Thyroid gland (tissue), 4 donors: ENCODE results near the gene SULT2B1. TPM values are rescaled to one million over a fixed set of nuclear protein-coding genes. Genes with fewer than 3 reads are reported as not detected.
"Not testable (repeated sequence)": the region's sequence is repeated elsewhere in the genome, so short reads cannot be mapped to it uniquely, and the experiment has no call there.

Source experiments
- DNase-seq, 2 donors: peaks; one replicate each; pipeline ENCODE4 v3.0.0-alpha.2; 2019
- H3K27ac ChIP-seq, 3 donors: fragments of 200-600 bp; sonication (generic); 1 replicate in 2 of 3; 2 replicates in 1 of 3; pipeline ENCODE4 v1.5.1; 2016 to 2019; ENCODE audit warnings: mild to moderate bottlenecking in 1 of 3, moderate library complexity in 1 of 3
- H3K27me3 ChIP-seq: fragments of 200-600 bp; sonication (generic); one replicate; pipeline ENCODE4 v1.5.1; 2019
- H3K36me3 ChIP-seq, 2 donors: fragments of 200-600 bp; sonication (generic); one replicate each; pipeline ENCODE4 v1.5.1; 2016 to 2019
- H3K4me1 ChIP-seq, 2 donors: fragments of 200-600 bp; sonication (generic); one replicate each; pipeline ENCODE4 v1.5.1; 2017 to 2019
- H3K4me3 ChIP-seq, 3 donors: fragments of 200-600 bp; sonication (generic); replicated peaks in 1 of 3; 1 replicate in 2 of 3; 2 replicates in 1 of 3; pipeline ENCODE4 v1.5.1; 2016; ENCODE audit warnings: mild to moderate bottlenecking in 1 of 3
- H3K9me3 ChIP-seq: fragments of 200-600 bp; sonication (generic); one replicate; pipeline ENCODE4 v1.5.1; 2017
- POLR2A ChIP-seq, 2 donors: fragments of 450-650 bp; IDR thresholded peaks; one replicate each; pipeline ENCODE4 v1.6.1; 2017; ENCODE audit warnings: antibody characterized with exemption in 2 of 2, mild to moderate bottlenecking in 2 of 2, moderate library complexity in 1 of 2
- WGBS, 2 donors: methylation state at CpG; one replicate each; pipeline ENCODE4 v1.1.5; 2017; 5-methylcytosine and 5-hydroxymethylcytosine counted together
- intact Hi-C: fragments of 100-400 bp; cut with DNase I; formaldehyde crosslinking; loops from one replicate; pipeline ENCODE4 v1.15.1; 2023
- total RNA-seq, 4 donors: library from RNA; depleted of rRNA; stranded (reverse); fragments of >200 nt; gene quantifications; one replicate each; pipeline ENCODE4 v1.2.3, GENCODE V29; 2016
- TF ChIP-seq, protein P1 (sequence below), 6 experiments: fragments of 200-600 bp in 3 of 6; fragments of 450-650 bp in 3 of 6; sonication (generic) in 3 of 6; IDR thresholded peaks; one replicate each; pipeline ENCODE4 v1.5.1; 2016 to 2019; ENCODE audit warnings: antibody characterized with exemption in 6 of 6, mild to moderate bottlenecking in 2 of 6, inconsistent platforms in 1 of 6, moderate library complexity in 1 of 6

Gene SULT2B1
- total RNA-seq, 4 donors from 2014 or later = 0.54 to 0.88 (median 0.78) TPM; not detected in 1

DNA sequence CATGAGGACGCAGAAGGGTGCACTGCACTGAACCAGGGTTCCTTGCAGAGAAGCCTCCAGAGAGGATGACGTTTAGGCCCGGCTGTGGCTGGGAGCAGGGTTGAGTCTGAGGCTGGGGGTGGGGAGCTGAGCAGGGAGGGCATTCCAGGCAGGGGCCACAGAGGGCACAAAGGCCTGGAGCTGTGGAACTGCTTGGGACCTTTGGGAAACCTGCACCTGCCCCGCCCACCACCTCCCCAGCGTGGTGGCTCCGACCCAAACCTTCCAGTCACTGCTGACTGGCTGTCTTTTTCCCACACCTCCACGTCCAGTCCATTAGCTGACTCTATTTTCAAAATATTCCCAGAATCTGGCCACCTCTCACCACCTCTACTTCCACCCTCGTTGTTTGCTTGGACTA, 35.4 kb upstream of the SULT2B1 start:
- TF ChIP-seq POLR2A (IDR thresholded peaks at IDR 0.05) = no peak
- TF ChIP-seq, protein P1, sequence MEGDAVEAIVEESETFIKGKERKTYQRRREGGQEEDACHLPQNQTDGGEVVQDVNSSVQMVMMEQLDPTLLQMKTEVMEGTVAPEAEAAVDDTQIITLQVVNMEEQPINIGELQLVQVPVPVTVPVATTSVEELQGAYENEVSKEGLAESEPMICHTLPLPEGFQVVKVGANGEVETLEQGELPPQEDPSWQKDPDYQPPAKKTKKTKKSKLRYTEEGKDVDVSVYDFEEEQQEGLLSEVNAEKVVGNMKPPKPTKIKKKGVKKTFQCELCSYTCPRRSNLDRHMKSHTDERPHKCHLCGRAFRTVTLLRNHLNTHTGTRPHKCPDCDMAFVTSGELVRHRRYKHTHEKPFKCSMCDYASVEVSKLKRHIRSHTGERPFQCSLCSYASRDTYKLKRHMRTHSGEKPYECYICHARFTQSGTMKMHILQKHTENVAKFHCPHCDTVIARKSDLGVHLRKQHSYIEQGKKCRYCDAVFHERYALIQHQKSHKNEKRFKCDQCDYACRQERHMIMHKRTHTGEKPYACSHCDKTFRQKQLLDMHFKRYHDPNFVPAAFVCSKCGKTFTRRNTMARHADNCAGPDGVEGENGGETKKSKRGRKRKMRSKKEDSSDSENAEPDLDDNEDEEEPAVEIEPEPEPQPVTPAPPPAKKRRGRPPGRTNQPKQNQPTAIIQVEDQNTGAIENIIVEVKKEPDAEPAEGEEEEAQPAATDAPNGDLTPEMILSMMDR (IDR thresholded peaks at IDR 0.05) = no peak
- Histone ChIP-seq H3K27ac (no peak overlapping the region), H3K4me3 (no peak overlapping the region), H3K4me1 (peaks cover 0 to 4% of the 10 kb centered on the region in 2 donors), H3K36me3 (no peaks in the 10 kb centered on the region), H3K9me3 (no peaks in the 10 kb centered on the region), H3K27me3 (no peaks in the 10 kb centered on the region)
- 71 to 76% methylated on average over 8 of the region's 8 CpGs for whole genome bisulfite sequencing, 2 donors
- intact Hi-C loops = no loop called here
- no peak for DNase-seq

DNA sequence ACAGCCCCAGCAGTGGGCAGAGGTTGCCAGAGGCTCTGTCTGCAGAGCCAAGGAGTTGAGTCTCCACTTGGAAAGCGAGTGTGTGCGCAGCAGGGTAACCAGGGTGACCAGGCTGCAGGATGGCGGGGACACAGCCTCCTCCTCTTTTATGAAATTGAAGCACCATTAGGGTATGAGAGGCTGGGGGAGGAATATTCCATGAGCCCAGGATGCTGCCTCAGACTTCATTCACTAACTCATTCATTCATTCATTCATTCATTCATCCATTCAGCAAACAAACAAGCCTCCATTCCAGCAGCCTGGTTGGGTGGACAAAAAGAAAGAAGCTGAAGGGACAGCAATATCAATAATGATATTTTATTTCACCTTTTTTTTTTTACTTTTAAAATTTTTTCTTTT, 33.8 kb upstream of the SULT2B1 start:
- 86 to 96% methylated on average over 3 of the region's 3 CpGs for WGBS, 2 donors
- no peak for TF ChIP-seq POLR2A (IDR thresholded peaks at IDR 0.05)
- TF ChIP-seq, protein P1 (IDR thresholded peaks at IDR 0.05) = no peak
- peaks cover 0 to 2% of the 10 kb centered on the region in 2 donors for H3K4me1 ChIP-seq
- H3K4me3 ChIP-seq = no peak overlapping the region
- H3K27me3 ChIP-seq = no peaks in the 10 kb centered on the region
- no peaks in the 10 kb centered on the region for H3K36me3 ChIP-seq
- intact Hi-C loops = no loop called here
- no peak for DNase-seq
- no peaks in the 10 kb centered on the region for H3K9me3 ChIP-seq
- H3K27ac ChIP-seq = no peak overlapping the region

DNA sequence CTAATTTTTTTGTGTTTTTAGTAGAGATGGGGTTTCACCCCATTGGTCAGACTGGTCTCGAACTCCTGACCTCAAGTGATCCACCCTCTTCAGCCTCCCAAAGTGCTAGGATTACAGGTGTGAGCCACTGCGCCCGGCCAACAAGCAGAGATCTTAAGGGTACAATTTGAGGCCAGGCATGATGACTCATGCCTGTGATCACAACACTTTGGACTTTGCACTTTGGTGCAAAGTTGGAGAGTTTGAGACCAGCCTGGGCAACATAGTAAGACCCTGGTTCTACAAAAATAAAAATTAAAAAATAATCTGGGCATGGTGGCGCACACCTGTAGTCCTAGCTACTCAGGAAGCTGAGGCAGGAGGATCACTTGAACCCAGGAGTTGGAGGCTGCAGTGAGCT, 32.5 kb upstream of the SULT2B1 start:
- DNase-seq, H3K36me3 ChIP-seq, H3K27me3 ChIP-seq, H3K27ac ChIP-seq, intact Hi-C loops, H3K4me1 ChIP-seq, H3K4me3 ChIP-seq, H3K9me3 ChIP-seq: not testable (repeated sequence)
- WGBS, 2 donors = 87 to 90% methylated on average over 4 of the region's 4 CpGs

DNA sequence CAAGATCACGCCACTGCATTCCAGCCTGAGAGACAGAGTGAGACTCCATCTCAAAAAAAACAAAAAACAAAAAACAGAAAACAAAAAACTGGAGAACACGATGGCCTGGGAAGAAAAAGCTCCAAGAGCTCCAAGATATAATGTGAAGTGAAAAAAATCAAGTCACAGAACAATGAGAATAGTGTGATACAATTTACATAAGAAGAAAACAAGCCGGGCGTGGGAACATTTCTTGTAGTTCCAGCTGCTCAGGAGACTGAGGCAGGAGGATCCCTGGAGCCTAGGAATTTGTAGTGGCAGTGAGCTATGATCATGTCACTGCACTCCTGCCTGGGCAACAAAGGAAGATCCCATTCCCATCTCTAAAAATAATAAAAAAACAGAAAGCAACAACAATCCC, 31.8 kb upstream of the SULT2B1 start:
- no peak overlapping the region for H3K4me3 ChIP-seq
- WGBS, 2 donors = 71 to 81% methylated on average over 4 of the region's 4 CpGs
- no peaks in the 10 kb centered on the region for H3K36me3 ChIP-seq
- DNase-seq = no peak
- H3K4me1 ChIP-seq = no peaks in the 10 kb centered on the region
- no peak for TF ChIP-seq POLR2A (IDR thresholded peaks at IDR 0.05)
- TF ChIP-seq, protein P1 (IDR thresholded peaks at IDR 0.05) = no peak
- H3K9me3 ChIP-seq = no peaks in the 10 kb centered on the region
- H3K27ac ChIP-seq = no peak overlapping the region
- intact Hi-C loops = no loop called here
- H3K27me3 ChIP-seq = no peaks in the 10 kb centered on the region

DNA sequence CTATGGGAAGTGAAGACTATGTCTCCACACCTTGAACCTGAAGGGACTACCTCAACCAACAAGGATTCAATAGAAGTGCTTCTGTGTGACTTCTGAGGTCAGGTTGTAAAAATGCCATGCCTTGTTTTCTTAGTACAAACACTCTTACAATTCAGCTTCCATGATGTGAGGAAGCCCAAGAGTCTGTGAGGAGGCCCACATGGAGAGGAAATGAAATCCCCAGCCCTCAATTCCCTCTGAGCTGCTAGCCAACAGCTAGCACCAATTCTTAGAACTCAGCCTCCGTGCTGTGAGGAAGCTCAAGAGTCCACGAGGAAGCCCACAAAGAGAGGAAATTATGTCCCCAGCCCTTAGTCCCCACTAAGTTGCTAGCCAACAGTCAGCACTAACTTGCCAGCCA, 27.8 kb upstream of the SULT2B1 start:
- Histone ChIP-seq H3K27ac (no peak overlapping the region), H3K27me3 (no peaks in the 10 kb centered on the region), H3K4me3 (no peak overlapping the region), H3K4me1 (no peaks in the 10 kb centered on the region), H3K36me3 (no peaks in the 10 kb centered on the region), H3K9me3 (no peaks in the 10 kb centered on the region)
- 77 to 92% methylated on average over 2 of the region's 2 CpGs for WGBS, 2 donors
- no peak for DNase-seq
- TF ChIP-seq POLR2A (IDR thresholded peaks at IDR 0.05) = no peak
- TF ChIP-seq, protein P1 (IDR thresholded peaks at IDR 0.05) = no peak
- intact Hi-C loops = no loop called here

DNA sequence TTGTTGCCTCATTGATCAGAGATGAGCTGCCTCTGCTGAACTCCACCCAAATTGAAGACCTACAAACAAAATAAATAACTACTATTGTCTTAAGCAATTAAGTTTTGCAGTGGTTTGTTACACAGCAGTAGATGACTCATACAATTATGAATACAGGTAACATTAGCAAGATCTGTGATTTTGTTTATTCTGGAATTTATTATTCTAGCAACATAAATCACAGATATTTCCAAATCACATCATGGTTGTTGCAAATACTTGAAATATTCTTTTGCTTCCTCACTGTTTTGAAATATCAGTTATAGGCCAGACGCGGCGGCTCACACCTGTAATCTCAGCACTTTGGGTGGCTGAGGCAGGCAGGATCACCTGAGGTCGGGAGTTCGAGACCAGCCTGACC, 27.2 kb upstream of the SULT2B1 start:
- no peak overlapping the region for H3K4me3 ChIP-seq
- DNase-seq = no peak
- H3K27ac ChIP-seq = no peak overlapping the region
- TF ChIP-seq, protein P1 (IDR thresholded peaks at IDR 0.05) = no peak
- TF ChIP-seq POLR2A (IDR thresholded peaks at IDR 0.05) = no peak
- H3K36me3 ChIP-seq = no peaks in the 10 kb centered on the region
- intact Hi-C loops = no loop called here
- H3K9me3 ChIP-seq = no peaks in the 10 kb centered on the region
- H3K27me3 ChIP-seq = no peaks in the 10 kb centered on the region
- H3K4me1 ChIP-seq = no peaks in the 10 kb centered on the region
- WGBS, 2 donors = 93 to 97% methylated on average over 5 of the region's 5 CpGs
